HG02973 (cell line): ENCODE results near the gene SPACA9.

ENCODE experiments used
- ATAC-seq: cut with Tn5 transposase; IDR thresholded peaks from one replicate; pipeline ENCODE4 v1.9.1; 2021; ENCODE audit warnings: moderate library complexity; ENCODE audit not compliant: unreplicated experiment

Gene SPACA9

DNA sequence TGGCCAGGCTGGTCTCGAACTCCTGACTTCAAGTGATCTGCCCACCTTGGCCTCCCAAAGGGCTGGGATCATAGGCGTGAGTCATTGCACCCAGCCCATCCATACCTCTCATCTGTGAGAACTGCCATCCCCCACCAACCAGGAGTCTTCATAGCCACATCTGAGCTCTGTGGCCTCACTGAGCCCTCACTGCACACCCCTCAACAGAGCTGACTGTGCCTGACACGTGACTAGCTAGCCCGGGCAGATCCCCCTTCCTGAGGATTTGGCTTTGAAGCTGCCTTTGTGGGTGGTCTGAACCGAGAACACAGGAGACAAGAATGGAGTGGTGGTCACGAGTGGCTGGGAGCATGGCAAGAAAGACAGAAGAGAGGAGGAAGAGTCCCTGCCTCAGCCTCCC lies 16.2 kb upstream of the SPACA9 start:
- ATAC-seq: no peak

DNA sequence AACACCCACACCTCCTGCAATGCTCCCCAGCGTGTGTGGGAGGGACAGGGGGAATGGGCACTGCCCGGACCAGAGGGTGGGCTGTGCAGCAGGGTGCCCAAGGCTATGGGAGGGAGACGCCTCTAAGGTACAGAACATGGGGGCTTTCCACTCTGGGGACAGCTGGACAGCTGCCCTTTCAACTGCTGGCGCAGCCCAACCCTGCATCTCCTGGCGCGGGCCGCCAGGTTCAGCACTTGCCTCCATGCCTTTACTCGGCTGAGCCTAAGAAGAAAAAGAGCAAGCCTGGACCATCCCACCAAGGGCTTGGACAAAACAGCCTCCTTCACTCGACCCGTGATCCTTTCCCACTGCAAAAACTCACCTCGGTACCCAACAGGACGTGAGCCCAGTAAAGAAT lies 15.6 kb upstream of the SPACA9 start:
- no peak for ATAC-seq

DNA sequence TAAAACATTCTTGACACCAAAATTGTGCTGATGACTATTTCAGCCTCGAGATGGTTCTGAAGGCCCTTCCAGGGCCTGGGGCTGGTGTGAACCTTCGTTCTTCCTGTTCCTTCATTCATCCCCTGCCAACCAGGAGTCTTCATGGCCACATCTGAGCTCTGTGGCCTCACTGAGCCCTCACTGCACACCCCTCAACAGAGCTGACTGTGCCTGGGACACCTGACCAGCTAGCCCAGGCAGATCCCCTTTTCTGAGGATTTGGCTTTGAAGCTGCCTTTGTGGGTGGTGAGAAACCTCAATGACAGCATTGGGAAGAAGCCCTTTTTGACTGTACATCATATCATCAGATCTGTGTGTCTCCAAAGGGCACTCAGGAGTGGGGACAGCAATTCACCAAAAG lies 14.4 kb upstream of the SPACA9 start:
- no peak for ATAC-seq

DNA sequence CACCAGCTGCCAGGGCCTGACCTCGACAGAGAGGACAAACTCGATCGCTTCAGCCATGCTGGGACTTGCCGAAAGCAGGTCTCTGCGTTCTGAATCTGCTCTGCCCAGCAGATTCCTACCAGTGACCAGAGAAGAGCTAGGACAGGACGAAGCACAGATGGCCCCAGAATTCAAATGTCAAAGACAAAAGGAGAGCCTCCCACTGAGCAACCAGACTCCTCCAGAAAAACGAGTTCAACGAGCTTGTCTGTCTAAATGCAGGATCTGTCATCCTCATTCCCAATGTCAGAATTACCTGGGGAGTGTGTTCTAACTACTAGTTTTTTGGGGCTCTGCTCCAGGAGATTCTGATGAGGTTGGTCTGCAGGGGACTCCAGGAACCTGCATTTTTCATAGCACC lies 14.0 kb upstream of the SPACA9 start:
- ATAC-seq: no peak

GRCh38 chr9:132866898-132867297 lies 11.8 kb upstream of the SPACA9 start:
- no peak for ATAC-seq

GRCh38 chr9:132869266-132869665 lies 9.4 kb upstream of the SPACA9 start:
- no peak for ATAC-seq

- ATAC-seq: no peak
Observed at GRCh38 chr9:132873403-132873802, 5.3 kb upstream of the SPACA9 start.

DNA sequence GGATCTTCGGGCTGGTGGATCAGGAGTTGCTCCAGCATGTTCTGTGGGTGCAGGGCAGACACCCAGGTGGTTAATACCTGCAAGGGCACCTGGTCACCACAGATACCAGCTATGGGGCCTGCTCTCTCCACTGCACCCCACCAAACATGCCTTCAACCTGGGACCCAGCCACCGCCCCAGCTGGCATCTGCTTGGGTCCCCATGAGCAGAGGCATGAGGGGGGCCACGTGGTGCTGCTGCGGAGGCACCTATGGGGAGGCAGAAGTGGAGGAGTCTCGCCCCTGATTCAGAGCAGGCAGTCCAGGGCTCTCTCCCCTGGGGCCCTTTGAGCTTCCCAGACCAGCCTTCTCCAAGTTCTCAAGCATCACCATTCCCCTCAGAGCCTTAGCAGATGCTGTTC lies 3.5 kb upstream of the SPACA9 start:
- ATAC-seq: no peak

DNA sequence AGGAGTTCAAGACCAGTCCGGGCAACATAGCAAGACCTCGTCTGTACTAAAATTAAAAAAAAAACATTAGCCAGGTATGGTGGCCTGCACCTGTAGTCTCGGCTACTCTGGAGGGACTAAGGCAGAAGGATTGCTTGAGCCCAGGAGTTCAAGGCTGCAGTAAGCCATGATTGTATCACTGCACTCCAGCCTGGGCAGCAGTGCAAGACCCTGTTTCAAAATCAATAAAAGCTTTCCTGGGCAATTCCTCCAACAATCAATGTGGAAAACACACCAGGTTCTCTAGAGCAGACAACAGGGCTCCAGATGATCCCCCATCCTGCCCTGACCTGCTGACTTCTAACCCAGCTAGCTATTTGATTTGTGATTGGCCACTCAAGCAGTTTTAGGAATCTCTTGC lies 1.8 kb upstream of the SPACA9 start:
- no peak for ATAC-seq

DNA sequence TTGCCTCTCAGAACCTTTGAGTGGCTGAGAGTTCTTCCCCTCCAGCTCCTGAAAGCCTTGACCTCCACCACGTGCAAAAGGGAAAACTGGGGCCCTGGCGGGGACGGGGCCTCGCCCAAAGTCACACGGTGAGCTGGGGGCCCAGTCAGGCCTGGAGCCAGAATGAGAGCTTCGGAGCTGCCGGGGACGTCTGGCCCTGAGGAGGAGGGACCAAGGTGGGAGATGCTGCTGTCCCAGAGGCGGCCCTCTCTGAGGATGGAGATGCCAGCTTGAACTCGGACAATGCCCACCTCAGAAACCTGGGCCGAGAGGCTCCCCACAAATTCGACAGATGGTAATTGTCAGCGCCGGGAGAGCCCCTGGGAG lies 1.3 kb upstream of the SPACA9 start:
- no peak for ATAC-seq

DNA sequence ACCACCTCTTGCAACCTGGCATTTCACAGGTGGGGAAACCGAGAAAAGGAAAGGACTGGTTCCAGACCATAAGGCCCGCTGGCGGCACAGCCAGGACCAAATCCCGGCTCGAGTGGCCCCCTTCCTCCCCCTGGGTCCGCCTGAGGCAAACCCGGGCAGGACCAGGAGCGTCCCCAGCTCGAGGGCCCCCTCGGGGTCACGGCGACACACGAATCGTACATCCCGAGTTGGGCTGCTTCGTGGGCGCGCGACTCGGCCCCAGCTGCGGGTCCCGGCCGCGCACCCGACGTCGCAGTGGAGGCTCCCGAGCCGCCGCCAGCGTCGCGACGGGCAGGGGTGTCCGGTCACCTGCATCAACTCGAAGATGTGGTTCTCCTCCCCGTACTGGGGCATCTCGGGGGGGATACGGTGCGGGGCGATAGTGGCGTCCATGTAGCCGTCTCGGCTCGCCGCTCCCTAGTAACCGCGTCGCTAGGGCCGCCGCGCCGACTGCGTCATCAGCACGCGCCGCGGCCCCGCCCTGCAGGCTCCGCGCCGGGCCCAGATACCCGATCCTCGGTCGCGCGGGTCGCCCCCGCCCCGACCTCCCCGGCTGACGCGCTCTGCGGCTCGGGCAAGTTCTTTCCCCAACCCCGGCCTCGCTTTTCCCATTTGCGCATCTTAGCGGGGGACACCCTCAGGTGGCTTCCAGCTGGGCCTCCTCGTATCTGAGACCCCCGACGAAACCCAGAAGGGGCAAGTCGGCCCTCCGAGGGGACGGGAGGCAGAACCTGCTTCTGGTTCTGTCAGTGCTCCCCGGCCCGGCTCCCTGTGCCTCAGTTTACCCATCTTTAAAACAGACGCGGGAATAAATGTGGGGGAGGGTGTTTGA lies 639 bp upstream of the SPACA9 start, which contains the start of gene AK8:
AK8 (minus strand) TSS at position 461 of the 871 bp plus-strand sequence; CDS start at position 432, 29 bp downstream.
- no peak for ATAC-seq

DNA sequence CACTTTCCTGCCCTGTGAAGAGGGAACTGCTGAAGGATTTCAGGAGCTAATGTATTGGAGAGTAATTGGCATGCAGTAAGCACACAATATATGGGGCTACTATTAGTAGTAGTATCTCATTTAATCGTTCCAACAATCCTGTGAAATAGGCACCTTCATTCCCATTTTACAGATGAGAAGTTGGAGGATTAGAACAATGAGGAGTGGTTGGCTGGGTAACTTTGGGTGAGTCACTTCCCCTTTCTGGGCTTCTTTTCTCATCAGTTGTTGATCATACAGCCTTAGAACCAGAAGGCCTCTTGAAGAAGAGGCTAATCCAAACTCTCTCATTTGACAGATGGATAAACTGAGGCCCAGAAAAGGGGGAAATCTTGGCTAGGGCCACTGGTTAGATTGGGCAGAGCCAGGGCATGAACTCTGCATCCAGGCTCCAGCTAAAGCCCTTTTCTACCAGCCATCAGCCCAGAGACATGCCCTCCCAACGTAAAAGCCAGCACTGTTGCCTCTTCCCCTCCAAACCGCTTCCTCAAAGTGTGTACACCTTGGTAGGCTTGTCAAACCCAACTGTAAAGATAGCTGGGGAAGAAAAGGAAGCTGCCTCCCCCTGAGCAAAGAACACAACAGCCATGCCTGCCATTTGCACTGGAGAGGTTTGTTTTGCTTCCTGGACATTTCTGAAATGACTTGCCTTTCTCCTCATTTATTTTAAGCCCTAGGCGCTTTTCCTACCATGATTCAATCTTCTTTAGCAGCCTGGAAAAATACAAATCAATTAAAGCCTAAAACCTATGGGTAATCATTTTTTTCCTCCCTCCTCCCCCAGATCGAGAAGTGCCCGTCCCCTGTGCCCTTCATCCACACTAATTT lies 992 bp downstream of the SPACA9 start:
- no peak for ATAC-seq

GRCh38 chr9:132880324-132880661 lies 1.6 kb downstream of the SPACA9 start:
- no peak for ATAC-seq

GRCh38 chr9:132881826-132882225 lies 3.1 kb downstream of the SPACA9 start:
- ATAC-seq: no peak

DNA sequence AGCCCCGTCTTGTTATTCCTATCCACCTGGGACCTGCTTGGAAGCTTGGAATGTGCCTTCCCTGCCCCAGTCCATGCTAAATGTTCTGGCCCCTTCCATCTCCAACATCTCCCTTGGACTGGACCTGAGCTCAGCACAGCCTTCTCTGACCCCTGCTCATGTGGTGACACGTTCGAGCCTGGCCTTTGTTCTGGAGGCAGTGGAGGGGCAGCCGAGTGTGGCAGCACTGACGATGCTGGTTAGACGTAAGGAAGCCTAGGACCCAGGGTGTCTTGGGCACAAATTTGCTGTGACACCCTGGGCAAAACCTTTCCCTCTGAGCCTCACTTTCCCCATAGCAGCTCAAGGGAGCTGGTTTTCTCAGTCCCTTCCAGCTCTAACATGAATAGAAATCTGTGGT lies 3.9 kb downstream of the SPACA9 start:
- ATAC-seq: no peak

- ATAC-seq: no peak
Observed at GRCh38 chr9:132883349-132884294, 4.9 kb downstream of the SPACA9 start.

GRCh38 chr9:132885720-132886333 lies 7.1 kb downstream of the SPACA9 start:
- no peak for ATAC-seq

DNA sequence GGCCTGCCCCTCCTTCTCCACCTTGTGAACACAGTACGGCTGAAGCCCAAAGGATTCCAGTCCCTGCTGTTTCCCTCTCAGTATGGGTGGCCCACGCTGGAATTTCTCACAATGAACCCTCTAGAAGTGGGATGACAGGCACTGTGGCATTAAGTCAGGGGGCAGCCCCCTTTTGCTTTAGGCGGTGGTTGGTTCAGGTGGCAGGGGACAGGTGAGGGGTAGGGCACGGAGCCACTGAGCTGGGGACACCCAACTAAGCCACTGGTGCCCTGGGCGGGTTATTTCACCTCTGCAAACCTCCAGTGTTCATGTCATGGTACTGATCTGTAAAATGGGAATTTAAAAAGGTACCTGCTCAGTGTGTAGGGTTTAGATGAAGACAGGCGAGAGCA lies 7.6 kb downstream of the SPACA9 start:
- no peak for ATAC-seq

GRCh38 chr9:132887181-132888120 lies 8.8 kb downstream of the SPACA9 start:
- ATAC-seq: no peak

DNA sequence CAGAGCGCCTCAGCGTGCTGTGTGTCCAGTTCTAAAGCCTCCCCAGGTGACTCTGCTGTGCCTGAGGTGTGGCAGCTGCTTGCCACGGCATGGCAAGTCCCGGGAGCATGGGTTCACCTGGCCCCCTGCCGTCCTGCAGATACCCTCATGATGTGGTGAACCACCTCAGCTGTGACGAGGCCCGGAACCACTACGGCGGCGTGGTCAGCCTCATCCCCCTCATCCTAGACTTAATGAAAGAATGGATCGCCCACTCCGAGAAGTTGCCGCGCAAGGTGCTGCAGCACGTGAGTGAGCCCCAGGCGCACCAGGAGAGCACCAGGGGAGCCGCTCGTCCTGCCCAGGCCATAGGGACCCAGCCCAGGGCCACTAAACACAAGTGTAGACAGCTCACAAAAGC lies 9.5 kb downstream of the SPACA9 start:
- no peak for ATAC-seq
